Activated CD4-positive, alpha-beta T cell treated with anti-CD3 and anti-CD28 coated beads, Interleukin-2, amount 10 ng/mL, durations not matched to agents 24 days and 14 days (primary cell): ENCODE results near the gene NUDT9. TPM values are rescaled to one million over a fixed set of nuclear protein-coding genes. Genes with fewer than 3 reads are reported as not detected.
"Not testable (repeated sequence)": the region's sequence is repeated elsewhere in the genome, so short reads cannot be mapped to it uniquely, and the experiment has no call there.

ENCODE experiments used
- DNase-seq: peaks from one replicate; pipeline ENCODE4 v3.0.0; 2022
- H3K27ac Mint-ChIP-seq: one replicate; pipeline ENCODE4 v1.8.0; 2022; ENCODE audit warnings: mild to moderate bottlenecking, mixed read lengths
- H3K27me3 Mint-ChIP-seq: one replicate; pipeline ENCODE4 v1.8.0; 2022; ENCODE audit warnings: mixed read lengths
- H3K36me3 Mint-ChIP-seq: one replicate; pipeline ENCODE4 v1.8.0; 2022; ENCODE audit warnings: low read depth, mild to moderate bottlenecking, mixed read lengths
- H3K4me1 Mint-ChIP-seq: one replicate; pipeline ENCODE4 v1.8.0; 2021; ENCODE audit warnings: mixed read lengths
- H3K4me3 Mint-ChIP-seq: one replicate; pipeline ENCODE4 v1.8.0; 2022; ENCODE audit warnings: mild to moderate bottlenecking, moderate library complexity, mixed read lengths
- H3K9me3 Mint-ChIP-seq: one replicate; pipeline ENCODE4 v1.8.0; 2021; ENCODE audit warnings: mixed read lengths
- intact Hi-C: fragments of 100-400 bp; cut with micrococcal nuclease; formaldehyde crosslinking; loops from one replicate; pipeline ENCODE4 v1.15.1; 2023
- total RNA-seq: library from RNA; stranded (reverse); gene quantifications from 2 replicates; pipeline ENCODE4 v1.2.3, GENCODE V29; 2022

Gene NUDT9
- total RNA-seq, 1 donor from 2014 or later = 17.4 TPM

GRCh38 chr4:87446375-87446774 lies 24.0 kb downstream of the NUDT9 start:
- H3K9me3 Mint-ChIP-seq, H3K4me1 Mint-ChIP-seq, H3K4me3 Mint-ChIP-seq, H3K27me3 Mint-ChIP-seq, intact Hi-C loops, H3K27ac Mint-ChIP-seq, DNase-seq: not testable (repeated sequence)
- H3K36me3 Mint-ChIP-seq = peaks cover 22% of the 10 kb centered on the region

GRCh38 chr4:87451537-87451936 lies 29.2 kb downstream of the NUDT9 start:
- H3K9me3 Mint-ChIP-seq = no peaks in the 10 kb centered on the region
- no peak overlapping the region for H3K27ac Mint-ChIP-seq
- no peaks in the 10 kb centered on the region for H3K27me3 Mint-ChIP-seq
- no peaks in the 10 kb centered on the region for H3K4me1 Mint-ChIP-seq
- peaks cover 10% of the 10 kb centered on the region for H3K36me3 Mint-ChIP-seq
- intact Hi-C loops = no loop called here
- no peak overlapping the region for H3K4me3 Mint-ChIP-seq
- no peak for DNase-seq

DNA sequence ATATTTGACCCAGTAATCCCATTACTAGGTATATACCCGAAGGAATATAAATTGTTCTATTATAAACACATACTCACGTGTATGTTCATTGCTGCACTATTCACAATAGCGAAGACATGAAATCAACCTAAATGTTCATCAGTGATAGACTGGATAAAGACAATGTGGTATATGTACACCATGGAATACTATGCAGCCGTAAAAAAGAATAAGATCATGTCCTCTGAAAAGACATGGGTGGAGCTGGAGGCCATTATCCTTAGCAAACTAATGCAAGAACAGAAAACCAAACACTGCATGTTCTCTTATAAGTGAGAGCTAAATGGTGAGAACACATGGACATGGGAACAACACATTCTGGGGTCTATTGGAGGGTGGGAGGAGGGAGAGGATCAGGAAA lies 36.5 kb downstream of the NUDT9 start:
- Mint-ChIP-seq H3K27me3 (no peaks in the 10 kb centered on the region), H3K27ac (no peak overlapping the region), H3K4me3 (no peak overlapping the region), H3K9me3 (no peaks in the 10 kb centered on the region), H3K4me1 (no peaks in the 10 kb centered on the region), H3K36me3 (peaks cover 9% of the 10 kb centered on the region)
- DNase-seq = no peak
- intact Hi-C loops = no loop called here

DNA sequence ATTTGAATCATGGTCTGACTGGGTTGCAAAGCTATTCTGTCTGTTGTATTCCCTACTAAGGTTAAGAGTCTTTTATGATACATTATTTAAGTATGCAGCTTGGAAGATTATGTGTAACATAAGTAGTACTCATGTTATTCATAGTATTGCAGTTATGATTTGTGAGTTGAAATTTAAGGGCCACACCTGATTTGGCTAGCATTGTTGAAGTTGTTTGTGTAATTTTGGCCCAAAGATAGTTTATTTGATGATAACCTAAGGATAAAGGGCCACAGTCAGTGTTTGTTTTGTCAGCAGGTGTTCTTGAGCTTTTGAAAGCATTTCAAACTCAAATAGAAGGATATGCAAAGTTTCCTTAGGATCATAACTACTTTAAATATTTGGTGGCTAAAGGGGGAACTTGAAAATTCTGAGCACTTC lies 38.9 kb downstream of the NUDT9 start:
- no peaks in the 10 kb centered on the region for H3K9me3 Mint-ChIP-seq
- no peaks in the 10 kb centered on the region for H3K4me1 Mint-ChIP-seq
- intact Hi-C loops = loop anchor here (10.0 kb wide), 1 partner anchor 186 kb away; no protein-coding TSS in a partner anchor
- no peak overlapping the region for H3K27ac Mint-ChIP-seq
- H3K27me3 Mint-ChIP-seq = no peaks in the 10 kb centered on the region
- no peak overlapping the region for H3K4me3 Mint-ChIP-seq
- DNase-seq = no peak
- H3K36me3 Mint-ChIP-seq = peaks cover 8% of the 10 kb centered on the region

DNA sequence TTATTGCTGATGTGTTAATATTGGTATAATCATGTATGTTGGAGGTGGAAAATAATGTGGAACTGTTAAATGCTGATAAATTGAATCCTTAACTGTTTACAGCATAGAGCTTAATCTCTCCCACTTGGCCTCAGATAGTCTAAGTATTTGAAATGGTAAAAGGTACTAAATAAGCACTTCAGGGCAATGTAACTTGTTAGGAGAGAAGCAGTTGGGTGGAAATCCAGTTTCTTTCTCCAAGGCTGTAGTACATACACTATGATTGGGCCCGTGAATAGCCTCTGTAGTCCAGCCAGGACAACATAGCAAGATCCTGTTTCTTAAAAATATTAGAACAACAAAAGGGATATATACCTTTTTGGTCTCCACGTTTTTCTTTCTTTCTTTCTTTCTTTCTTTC lies 39.7 kb downstream of the NUDT9 start:
- H3K9me3 Mint-ChIP-seq = no peaks in the 10 kb centered on the region
- no peak for DNase-seq
- H3K4me3 Mint-ChIP-seq = no peak overlapping the region
- H3K36me3 Mint-ChIP-seq = peaks cover 8% of the 10 kb centered on the region
- H3K27ac Mint-ChIP-seq = no peak overlapping the region
- intact Hi-C loops = loop anchor here (10.0 kb wide), 1 partner anchor 187 kb away; no protein-coding TSS in a partner anchor
- no peaks in the 10 kb centered on the region for H3K4me1 Mint-ChIP-seq
- no peaks in the 10 kb centered on the region for H3K27me3 Mint-ChIP-seq

DNA sequence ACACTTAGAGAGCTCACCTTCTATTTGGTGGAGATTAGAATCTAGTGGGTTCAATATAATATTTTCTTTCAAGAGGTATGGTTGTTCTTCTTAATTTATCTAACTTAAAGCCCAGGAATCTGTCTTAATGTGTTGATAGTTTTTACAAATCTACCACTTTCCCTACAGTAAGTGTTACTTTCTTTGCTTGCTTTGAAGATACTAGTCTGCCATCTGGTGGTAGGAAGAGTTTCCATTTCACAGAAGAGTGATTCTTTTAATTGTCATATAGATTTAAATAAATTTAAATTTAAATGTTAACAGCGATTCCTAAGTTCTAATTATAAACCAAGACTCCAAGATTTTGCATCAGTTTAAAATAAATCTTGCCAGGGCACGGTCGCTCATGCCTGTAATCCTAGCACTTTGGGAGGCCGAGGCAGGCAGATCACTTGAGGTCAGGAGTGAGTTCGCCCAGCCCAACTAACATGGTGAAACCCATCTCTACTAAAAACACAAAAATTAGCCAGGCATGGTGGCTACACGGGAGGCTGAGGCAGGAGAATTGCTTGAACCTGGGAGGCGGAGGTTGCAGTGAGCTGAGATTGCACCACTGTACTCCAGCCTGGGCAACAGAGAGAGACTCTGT lies 43.5 kb downstream of the NUDT9 start:
- DNase-seq = peak; percentile 72
- Mint-ChIP-seq H3K36me3 (no peaks in the 10 kb centered on the region), H3K27me3 (no peaks in the 10 kb centered on the region), H3K4me1 (no peaks in the 10 kb centered on the region), H3K27ac (no peak overlapping the region), H3K9me3 (no peaks in the 10 kb centered on the region), H3K4me3 (no peak overlapping the region)
- intact Hi-C loops = loop anchor here (1.0 to 10.0 kb wide), 3 partner anchors 90 to 315 kb away; no protein-coding TSS in a partner anchor

DNA sequence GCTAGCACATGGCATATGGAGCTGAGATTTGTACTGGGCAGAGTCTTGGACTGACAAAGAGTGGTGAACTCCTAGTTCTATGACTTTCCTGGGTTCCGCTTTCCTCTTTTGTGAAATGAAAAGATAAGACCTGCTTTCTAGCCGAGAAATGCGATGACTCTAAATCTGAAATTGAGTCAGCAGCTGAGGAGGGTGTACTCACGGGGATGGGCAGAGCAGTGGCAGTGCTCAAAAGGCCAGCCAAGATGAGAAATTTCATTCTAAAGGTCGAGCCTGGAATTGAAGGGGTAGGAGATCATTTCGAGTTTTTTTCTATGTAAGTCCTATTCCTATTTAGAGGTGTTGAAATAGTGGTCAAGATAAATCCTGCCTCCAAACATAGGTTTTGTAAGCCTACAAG lies 47.0 kb downstream of the NUDT9 start:
- Mint-ChIP-seq H3K36me3 (no peaks in the 10 kb centered on the region), H3K27ac (no peak overlapping the region), H3K4me1 (no peaks in the 10 kb centered on the region)

GRCh38 chr4:87476934-87477333 lies 54.6 kb downstream of the NUDT9 start:
- Mint-ChIP-seq H3K27me3 (no peaks in the 10 kb centered on the region), H3K4me1 (no peaks in the 10 kb centered on the region), H3K27ac (no peak overlapping the region), H3K36me3 (no peaks in the 10 kb centered on the region), H3K9me3 (no peaks in the 10 kb centered on the region), H3K4me3 (no peak overlapping the region)
- intact Hi-C loops = no loop called here
- DNase-seq = no peak

More for the DNA sequence above, 47.0 kb downstream of the NUDT9 start:
- Mint-ChIP-seq H3K27me3 (no peaks in the 10 kb centered on the region), H3K9me3 (no peaks in the 10 kb centered on the region), H3K4me3 (no peak overlapping the region)
- intact Hi-C loops = loop anchor here (10.0 kb wide), 1 partner anchor 195 kb away; no protein-coding TSS in a partner anchor
- DNase-seq = no peak

GRCh38 chr4:87478732-87479250 lies 56.4 kb downstream of the NUDT9 start:
- Mint-ChIP-seq H3K4me3 (no peak overlapping the region), H3K4me1 (no peaks in the 10 kb centered on the region), H3K36me3 (no peaks in the 10 kb centered on the region), H3K27ac (no peak overlapping the region), H3K27me3 (no peaks in the 10 kb centered on the region), H3K9me3 (no peaks in the 10 kb centered on the region)
- intact Hi-C loops = no loop called here
- no peak for DNase-seq

GRCh38 chr4:87481377-87481776 lies 59.0 kb downstream of the NUDT9 start:
- H3K4me3 Mint-ChIP-seq = no peak overlapping the region
- peaks cover 6% of the 10 kb centered on the region for H3K9me3 Mint-ChIP-seq
- H3K27ac Mint-ChIP-seq = no peak overlapping the region
- intact Hi-C loops = no loop called here
- H3K4me1 Mint-ChIP-seq = no peaks in the 10 kb centered on the region
- H3K36me3 Mint-ChIP-seq = no peaks in the 10 kb centered on the region
- no peak for DNase-seq
- peaks cover 6% of the 10 kb centered on the region for H3K27me3 Mint-ChIP-seq

DNA sequence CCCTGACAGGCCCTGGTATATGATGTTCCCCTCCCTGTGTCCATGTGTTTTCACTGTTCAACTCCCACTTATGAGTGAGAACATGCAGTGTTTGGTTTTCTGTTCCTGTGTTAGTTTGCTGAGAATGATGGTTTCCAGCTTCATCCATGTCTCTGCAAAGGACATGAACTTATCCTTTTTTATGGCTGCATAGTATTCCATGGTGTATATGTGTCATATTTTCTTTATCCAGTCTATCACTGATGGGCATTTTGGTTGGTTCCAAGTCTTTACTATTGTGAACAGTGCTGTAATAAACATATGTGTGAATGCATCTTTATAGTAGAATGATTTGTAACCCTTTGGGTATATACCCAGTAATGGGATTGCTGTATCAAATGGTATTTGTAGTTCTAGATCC lies 60.9 kb downstream of the NUDT9 start:
- H3K27ac Mint-ChIP-seq, H3K4me1 Mint-ChIP-seq, intact Hi-C loops: not testable (repeated sequence)

GRCh38 chr4:87488666-87489065 lies 66.3 kb downstream of the NUDT9 start:
- intact Hi-C loops, DNase-seq, H3K36me3 Mint-ChIP-seq, H3K27me3 Mint-ChIP-seq, H3K4me1 Mint-ChIP-seq, H3K27ac Mint-ChIP-seq, H3K4me3 Mint-ChIP-seq: not testable (repeated sequence)
- H3K9me3 Mint-ChIP-seq = peaks cover 15% of the 10 kb centered on the region

More for the DNA sequence above, 60.9 kb downstream of the NUDT9 start:
- H3K27me3 Mint-ChIP-seq, H3K4me3 Mint-ChIP-seq, DNase-seq, H3K36me3 Mint-ChIP-seq: not testable (repeated sequence)
- H3K9me3 Mint-ChIP-seq = peaks cover 14% of the 10 kb centered on the region

GRCh38 chr4:87489678-87490077 lies 67.3 kb downstream of the NUDT9 start:
- Mint-ChIP-seq H3K27me3 (peaks cover 7% of the 10 kb centered on the region), H3K36me3 (no peaks in the 10 kb centered on the region), H3K4me1 (peaks cover 3% of the 10 kb centered on the region), H3K4me3 (no peak overlapping the region), H3K9me3 (peaks cover 15% of the 10 kb centered on the region), H3K27ac (no peak overlapping the region)
- no peak for DNase-seq
- intact Hi-C loops = no loop called here

DNA sequence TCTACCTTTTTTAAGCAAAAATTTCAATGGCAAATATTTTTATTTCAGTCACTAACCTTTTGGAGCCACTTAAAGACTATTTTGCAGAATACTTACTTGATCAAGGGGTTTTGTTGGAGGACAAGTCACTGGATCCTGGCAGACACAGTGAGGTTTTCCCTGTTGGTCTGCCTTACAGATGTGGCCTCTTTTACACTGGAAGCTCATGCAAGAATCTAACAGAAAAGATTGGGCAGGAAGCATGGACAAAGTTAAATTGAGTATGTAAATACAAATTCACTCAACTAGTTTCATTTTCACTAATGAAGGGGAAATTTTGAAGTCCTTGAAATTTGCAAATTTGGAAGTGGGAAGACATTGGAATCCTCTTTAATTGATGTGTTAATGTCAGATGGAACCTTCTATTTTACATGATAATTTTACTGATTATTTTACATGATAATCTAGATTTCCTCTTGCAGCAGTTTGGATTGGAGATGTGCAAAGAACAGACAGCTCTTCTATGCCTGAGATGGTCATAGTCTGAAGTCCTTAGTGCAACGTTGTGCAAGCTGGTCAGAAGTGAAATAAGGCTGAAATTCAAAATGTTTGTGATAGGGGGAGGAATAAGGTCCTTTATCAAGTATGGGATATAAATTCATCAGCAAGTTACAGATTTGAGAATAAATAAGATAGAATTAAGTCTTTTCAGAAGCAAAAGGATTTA lies 68.4 kb downstream of the NUDT9 start:
- intact Hi-C loops = no loop called here
- Mint-ChIP-seq H3K9me3 (peaks cover 14% of the 10 kb centered on the region), H3K4me3 (no peak overlapping the region), H3K27ac (no peak overlapping the region), H3K27me3 (peaks cover 7% of the 10 kb centered on the region), H3K36me3 (no peaks in the 10 kb centered on the region), H3K4me1 (peaks cover 3% of the 10 kb centered on the region)
- DNase-seq = no peak
